NCI-H524 treated with DMSO at 0.1 percent for 48 hours (cell line): ENCODE measurements around the gene CORO2B.

Source experiments
- DNase-seq: peaks from one replicate; lab custom pipeline; 2025; lab: John Stamatoyannopoulos, UW

Gene CORO2B

GRCh38 chr15:68578980-68579935, at the start of gene CORO2B:
CORO2B (plus strand) TSS chr15:68578993; CDS start chr15:68579263, 270 bp downstream.
- peak; percentile 61 for DNase-seq

- DNase-seq = no peak
These were observed 47.2 kb upstream of the CORO2B start for GRCh38 chr15:68531387-68532179.

- no peak for DNase-seq
These were observed 42.3 kb upstream of the CORO2B start for GRCh38 chr15:68536331-68537095.

- DNase-seq = no peak
These were observed 41.7 kb upstream of the CORO2B start for GRCh38 chr15:68537097-68537496.

GRCh38 chr15:68537506-68537905, 41.3 kb upstream of the CORO2B start:
- DNase-seq = no peak

GRCh38 chr15:68538311-68538710, 40.5 kb upstream of the CORO2B start:
- DNase-seq = no peak

- no peak for DNase-seq
These were observed 37.0 kb upstream of the CORO2B start for GRCh38 chr15:68541743-68542142.

- DNase-seq = no peak
These were observed 36.4 kb upstream of the CORO2B start for GRCh38 chr15:68542348-68542747.

GRCh38 chr15:68542771-68543164, 36.0 kb upstream of the CORO2B start:
- no peak for DNase-seq

GRCh38 chr15:68543165-68544008, 35.4 kb upstream of the CORO2B start:
- DNase-seq = no peak

GRCh38 chr15:68546318-68546717, 32.5 kb upstream of the CORO2B start:
- no peak for DNase-seq

GRCh38 chr15:68548364-68548763, 30.4 kb upstream of the CORO2B start:
- DNase-seq = no peak

GRCh38 chr15:68550004-68550403, 28.8 kb upstream of the CORO2B start:
- DNase-seq = no peak

- peak; percentile 5 for DNase-seq
These were observed 28.1 kb upstream of the CORO2B start for GRCh38 chr15:68550498-68551295.

- DNase-seq = no peak
These were observed 27.5 kb upstream of the CORO2B start for GRCh38 chr15:68551296-68551635.

GRCh38 chr15:68552344-68552743, 26.4 kb upstream of the CORO2B start:
- DNase-seq = no peak

- no peak for DNase-seq
These were observed 26.0 kb upstream of the CORO2B start for GRCh38 chr15:68552773-68553172.

- DNase-seq = no peak
These were observed 25.3 kb upstream of the CORO2B start for GRCh38 chr15:68553314-68553993.

- peak; percentile 17 for DNase-seq
These were observed 24.6 kb upstream of the CORO2B start for GRCh38 chr15:68553994-68554720.
